Stimulated activated memory B cell treated with anti-CD40 and anti-IgM and Interleukin-4, amounts not matched to agents 10 μg/mL and 1 μg/mL and 100 μg/mL, for 72 hours (primary cell): ENCODE results near the gene ZNF341.
A peak's percentile ranks its signal among the peaks of the same experiment; 100 is the strongest.

Experiments
- ATAC-seq: fragments of 150-1000 bp; cut with Tn5 transposase; 2 replicates; pipeline ENCODE4 v1.10.0; 2021
- H3K27ac Mint-ChIP-seq: one replicate; pipeline ENCODE4 v1.8.0; 2022; ENCODE audit warnings: mild to moderate bottlenecking, mixed read lengths
- H3K27me3 Mint-ChIP-seq: one replicate; pipeline ENCODE4 v1.8.0; 2022; ENCODE audit warnings: mixed read lengths
- H3K36me3 Mint-ChIP-seq: one replicate; pipeline ENCODE4 v1.8.0; 2022; ENCODE audit warnings: mixed read lengths
- H3K4me1 Mint-ChIP-seq: one replicate; pipeline ENCODE4 v1.8.0; 2022; ENCODE audit warnings: mixed read lengths
- H3K4me3 Mint-ChIP-seq: one replicate; pipeline ENCODE4 v1.8.0; 2022; ENCODE audit warnings: mild to moderate bottlenecking, moderate library complexity, mixed read lengths
- H3K9me3 Mint-ChIP-seq: one replicate; pipeline ENCODE4 v1.8.0; 2022; ENCODE audit warnings: mixed read lengths

Gene ZNF341

GRCh38 chr20:33838035-33838864 lies 106.5 kb downstream of the ZNF341 start:
- peaks cover 40% of the 10 kb centered on the region for H3K36me3 Mint-ChIP-seq
- no peaks in the 10 kb centered on the region for H3K27me3 Mint-ChIP-seq
- peak overlapping the region; percentile 57 for H3K27ac Mint-ChIP-seq
- no peaks in the 10 kb centered on the region for H3K9me3 Mint-ChIP-seq
- H3K4me3 Mint-ChIP-seq = no peak overlapping the region
- no peak for ATAC-seq
- peaks cover 95% of the 10 kb centered on the region for H3K4me1 Mint-ChIP-seq

- Mint-ChIP-seq H3K4me3 (no peak overlapping the region), H3K27ac (peak overlapping the region; percentile 17), H3K27me3 (no peaks in the 10 kb centered on the region), H3K4me1 (peaks cover 95% of the 10 kb centered on the region), H3K36me3 (peaks cover 28% of the 10 kb centered on the region), H3K9me3 (no peaks in the 10 kb centered on the region)
- ATAC-seq = no peak
These were observed 107.8 kb downstream of the ZNF341 start for GRCh38 chr20:33839591-33839990.

DNA sequence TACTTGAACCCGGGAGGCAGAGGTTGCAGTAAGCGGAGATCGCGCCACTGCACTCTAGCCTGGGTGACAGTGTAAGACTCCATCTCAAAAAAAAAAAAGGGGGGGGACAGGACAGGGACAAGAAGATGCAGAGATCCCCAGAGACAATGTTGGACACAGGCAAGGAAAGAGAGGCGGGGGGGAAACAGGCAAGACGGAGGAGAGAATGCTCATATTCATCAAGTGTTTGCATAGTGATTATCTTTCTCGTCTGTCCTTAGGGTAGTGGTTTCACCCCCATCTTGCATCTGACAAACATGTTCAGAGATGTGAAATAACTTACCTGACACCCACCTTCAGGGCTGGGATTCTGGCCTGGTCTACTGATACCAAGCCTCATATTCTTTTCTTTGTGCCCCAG lies 108.4 kb downstream of the ZNF341 start:
- H3K27me3 Mint-ChIP-seq = no peaks in the 10 kb centered on the region
- peaks cover 99% of the 10 kb centered on the region for H3K4me1 Mint-ChIP-seq
- H3K36me3 Mint-ChIP-seq = peaks cover 23% of the 10 kb centered on the region
- peak overlapping the region; percentile 17 for H3K27ac Mint-ChIP-seq
- no peak for ATAC-seq
- H3K4me3 Mint-ChIP-seq = no peak overlapping the region
- no peaks in the 10 kb centered on the region for H3K9me3 Mint-ChIP-seq

- Mint-ChIP-seq H3K36me3 (peaks cover 21% of the 10 kb centered on the region), H3K9me3 (no peaks in the 10 kb centered on the region), H3K27me3 (no peaks in the 10 kb centered on the region), H3K27ac (peak overlapping the region; percentile 17), H3K4me3 (no peak overlapping the region), H3K4me1 (peaks cover 99% of the 10 kb centered on the region)
- no peak for ATAC-seq
These were observed 109.1 kb downstream of the ZNF341 start for GRCh38 chr20:33840759-33841435.

DNA sequence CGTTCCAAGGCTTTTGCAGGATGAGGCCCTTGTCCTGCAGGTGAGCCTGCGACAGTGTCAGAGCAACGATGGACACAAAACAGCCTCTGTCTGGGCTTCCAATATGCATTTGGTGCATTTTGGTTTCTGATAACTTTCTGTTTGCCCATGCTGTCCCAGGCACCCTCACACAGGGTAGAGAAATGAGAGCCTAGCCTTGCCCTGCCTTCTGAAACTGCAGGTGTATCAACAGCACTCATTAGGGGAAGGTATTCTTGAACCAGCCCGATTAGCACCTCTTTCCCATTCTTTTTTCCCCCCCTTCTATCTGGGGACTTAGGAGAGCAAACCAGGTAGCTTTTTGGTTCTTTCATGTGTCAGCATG lies 109.6 kb downstream of the ZNF341 start:
- Mint-ChIP-seq H3K27ac (no peak overlapping the region), H3K27me3 (no peaks in the 10 kb centered on the region), H3K4me1 (peaks cover 99% of the 10 kb centered on the region), H3K9me3 (no peaks in the 10 kb centered on the region), H3K4me3 (no peak overlapping the region), H3K36me3 (peaks cover 16% of the 10 kb centered on the region)
- no peak for ATAC-seq
